Measurements from ENCODE around the gene MYO15A. TPM values are rescaled to one million over a fixed set of nuclear protein-coding genes. Genes with fewer than 3 reads are reported as not detected.

The MYO15A gene
- polyA plus RNA-seq, 1 donor (not counting 4 experiments of a cell fraction or from before 2014, with no cell fraction given), result 0.20 TPM

- Histone ChIP-seq H3K4me2 (ENCODE audit: control insufficient read depth, extremely low read depth, insufficient read depth, low read depth, low read length) (no peak overlapping the region), H3K36me3 (ENCODE audit: control insufficient read depth in 2 of 2, extremely low read depth in 1 of 2, insufficient read depth in 2 of 2, low read length in 2 of 2) (no peaks in the 10 kb centered on the region), H3K9me3 (ENCODE audit: control insufficient read depth, low read depth, low read length) (no peaks in the 10 kb centered on the region), H3K9ac (ENCODE audit: control insufficient read depth, extremely low read depth, insufficient read depth, low read length) (no peak overlapping the region), H3K27ac (ENCODE audit: control insufficient read depth, insufficient read depth, low read length) (no peak overlapping the region), H3K4me3 (ENCODE audit: control insufficient read depth in 2 of 3, extremely low read depth in 1 of 3, insufficient read depth in 2 of 3, low read depth in 1 of 3, low read length in 3 of 3) (no peak overlapping the region), H2AFZ (ENCODE audit: control insufficient read depth, low read length) (no peak overlapping the region), H3K4me1 (ENCODE audit: control insufficient read depth, extremely low read depth, insufficient read depth, low read length) (no peaks in the 10 kb centered on the region), H3K9me1 (ENCODE audit: control insufficient read depth, extremely low read depth, insufficient read depth, low read length) (no peaks in the 10 kb centered on the region), H3K27me3 (ENCODE audit: control insufficient read depth, extremely low read depth, insufficient read depth, low read length) (peaks cover 4% of the 10 kb centered on the region), H4K20me1 (ENCODE audit: control insufficient read depth, extremely low read depth, insufficient read depth, low read length) (no peaks in the 10 kb centered on the region), H3K79me2 (ENCODE audit: control insufficient read depth, insufficient read depth, low read length) (no peaks in the 10 kb centered on the region)
- FAIRE-seq (no peak), DNase-seq (ENCODE audit: low read depth, low spot score) (no peak)
- dilution Hi-C loops (cut with MboI; ENCODE audit: extremely low pct_ligation_motif_present, low sequenced_read_pairs), result no loop called here
- no peak for TF ChIP-seq EZH2 (IDR thresholded peaks at IDR 0.05; ENCODE audit: low read length)
- no peak for TF ChIP-seq CTCF (optimal IDR thresholded peaks at IDR 0.05 in 1 of 3, IDR thresholded peaks at IDR 0.05 in 1 of 3, conservative IDR thresholded peaks at IDR 0.05 in 1 of 3; ENCODE audit: extremely low read depth in 1 of 3, insufficient read depth in 2 of 3, low read length in 3 of 3)
These were observed 36.3 kb downstream of the MYO15A start for GRCh38 chr17:18144855-18145254.

- no peak overlapping the region for H2AFZ ChIP-seq (ENCODE audit: control insufficient read depth, low read length)
- no peak overlapping the region for H3K4me2 ChIP-seq (ENCODE audit: control insufficient read depth, extremely low read depth, insufficient read depth, low read depth, low read length)
- no peaks in the 10 kb centered on the region for H3K9me3 ChIP-seq (ENCODE audit: control insufficient read depth, low read depth, low read length)
- no peak overlapping the region for H3K9ac ChIP-seq (ENCODE audit: control insufficient read depth, extremely low read depth, insufficient read depth, low read length)
- H3K4me3 ChIP-seq (ENCODE audit: control insufficient read depth in 2 of 3, extremely low read depth in 1 of 3, insufficient read depth in 2 of 3, low read depth in 1 of 3, low read length in 3 of 3), result no peak overlapping the region
- H4K20me1 ChIP-seq (ENCODE audit: control insufficient read depth, extremely low read depth, insufficient read depth, low read length), result no peaks in the 10 kb centered on the region
- H3K36me3 ChIP-seq (ENCODE audit: control insufficient read depth in 2 of 2, extremely low read depth in 1 of 2, insufficient read depth in 2 of 2, low read length in 2 of 2), result no peaks in the 10 kb centered on the region
- no peak for DNase-seq (ENCODE audit: low read depth, low spot score)
- H3K9me1 ChIP-seq (ENCODE audit: control insufficient read depth, extremely low read depth, insufficient read depth, low read length), result no peaks in the 10 kb centered on the region
- no peak overlapping the region for H3K27ac ChIP-seq (ENCODE audit: control insufficient read depth, insufficient read depth, low read length)
- dilution Hi-C loops (cut with MboI; ENCODE audit: extremely low pct_ligation_motif_present, low sequenced_read_pairs), result no loop called here
- H3K79me2 ChIP-seq (ENCODE audit: control insufficient read depth, insufficient read depth, low read length), result no peaks in the 10 kb centered on the region
- peaks cover 4% of the 10 kb centered on the region for H3K27me3 ChIP-seq (ENCODE audit: control insufficient read depth, extremely low read depth, insufficient read depth, low read length)
- H3K4me1 ChIP-seq (ENCODE audit: control insufficient read depth, extremely low read depth, insufficient read depth, low read length), result no peaks in the 10 kb centered on the region
- no peak for FAIRE-seq
- no peak for TF ChIP-seq EZH2 (IDR thresholded peaks at IDR 0.05; ENCODE audit: low read length)
- no peak for TF ChIP-seq CTCF (optimal IDR thresholded peaks at IDR 0.05 in 1 of 3, IDR thresholded peaks at IDR 0.05 in 1 of 3, conservative IDR thresholded peaks at IDR 0.05 in 1 of 3; ENCODE audit: extremely low read depth in 1 of 3, insufficient read depth in 2 of 3, low read length in 3 of 3)
These were observed 37.3 kb downstream of the MYO15A start for GRCh38 chr17:18145811-18146210.

Data from keratinocyte (primary cell).